A549 (cell line): ENCODE results near the gene DPEP1. TPM values are rescaled to one million over a fixed set of nuclear protein-coding genes. Genes with fewer than 3 reads are reported as not detected.

Experiments
- ATAC-seq, 2 experiments: fragments of 200-7000 bp in 1 of 2; fragments of >200 bp in 1 of 2; cut with Nextera tagmentation in 1 of 2; cut with Tn5 transposase in 1 of 2; 3 replicates each; pipeline versions ENCODE4 v1.8.0 to v1.9.1; 2018 to 2020; ENCODE audit warnings: mild to moderate bottlenecking in 1 of 2, moderate library complexity in 1 of 2
- CTCF ChIA-PET: fragments of 300-600 bp; sonication (Branson Sonifier 250); formaldehyde crosslinking; extraction: SDS; loops from one replicate; lab custom pipeline; 2021; ENCODE audit warnings: antibody characterized with exemption, inconsistent platforms; lab: Yijun Ruan, JAX
- POLR2A ChIA-PET: fragments of 350-600 bp; formaldehyde crosslinking; extraction: SDS; loops from one replicate; lab custom pipeline; 2021; ENCODE audit warnings: antibody characterized with exemption, inconsistent platforms; lab: Yijun Ruan, JAX
- DNase-seq, 2 experiments: peaks; one replicate each; pipeline versions ENCODE4 v3.0.0 to v3.0.0-alpha.2; 2011 to 2016; ENCODE audit warnings: low read depth in 1 of 2, low spot score in 1 of 2
- FAIRE-seq: peaks from 2 replicates; lab custom pipeline; 2011; peaks lifted over from hg19 to GRCh38; lab: Jason Lieb, UNC
- H3K27ac ChIP-seq, 2 experiments: fragments of >200 bp; sonication (Bioruptor Twin); formaldehyde crosslinking; 3 replicates each; pipeline ENCODE4 v1.5.1; 2016 to 2017
- H3K4me1 ChIP-seq: fragments of >200 bp; sonication (Bioruptor Twin); formaldehyde crosslinking; 3 replicates; pipeline ENCODE4 v1.6.1; 2016
- H3K4me2 ChIP-seq: fragments of >200 bp; sonication (Bioruptor Twin); formaldehyde crosslinking; 3 replicates; pipeline ENCODE4 v1.6.1; 2016
- H3K4me3 ChIP-seq: fragments of >200 bp; sonication (Bioruptor Twin); formaldehyde crosslinking; 3 replicates; pipeline ENCODE4 v1.5.1; 2016
- H3K9me3 ChIP-seq: fragments of >200 bp; sonication (Bioruptor Twin); formaldehyde crosslinking; 3 replicates; pipeline ENCODE4 v1.6.1; 2016
- BHLHE40 ChIP-seq: IDR thresholded peaks from 2 replicates; pipeline ENCODE4 v1.6.1; 2012; ENCODE audit warnings: low read depth, low read length, inconsistent platforms
- CTCF ChIP-seq: fragments of >200 bp; sonication (Bioruptor Twin); formaldehyde crosslinking; IDR thresholded peaks from 3 replicates; pipeline ENCODE4 v1.5.1; 2016
- FOSB ChIP-seq: fragments of 250-450 bp; sonication (Bioruptor Pico); IDR thresholded peaks from 2 replicates; pipeline ENCODE4 v1.5.0; 2020; ENCODE audit warnings: mild to moderate bottlenecking, moderate library complexity
- FOSL2 ChIP-seq, 2 experiments: fragments of 450-650 bp in 1 of 2; fragments of >200 bp in 1 of 2; sonication (Bioruptor Twin) in 1 of 2; formaldehyde crosslinking; IDR thresholded peaks; 2 replicates each; pipeline versions ENCODE4 v1.5.0 to v1.6.1; 2016 to 2020; ENCODE audit warnings: mild to moderate bottlenecking in 1 of 2, moderate library complexity in 1 of 2
- FOXS1 ChIP-seq: fragments of 250-450 bp; sonication (Bioruptor Pico); IDR thresholded peaks from 2 replicates; pipeline ENCODE4 v1.5.0; 2020; ENCODE audit warnings: mild to moderate bottlenecking, moderate library complexity
- GATA3 ChIP-seq: IDR thresholded peaks from 2 replicates; pipeline ENCODE4 v1.6.1; 2012; ENCODE audit warnings: borderline replicate concordance
- HDAC2 ChIP-seq: fragments of 200-600 bp; sonication (generic); IDR thresholded peaks from 2 replicates; pipeline ENCODE4 v1.6.1; 2016
- HOXA7 ChIP-seq: fragments of 250-450 bp; sonication (Bioruptor Pico); IDR thresholded peaks from 2 replicates; pipeline ENCODE4 v1.5.0; 2020; ENCODE audit warnings: mild to moderate bottlenecking, moderate library complexity
- HOXB13 ChIP-seq: fragments of 250-450 bp; sonication (Bioruptor Pico); IDR thresholded peaks from 2 replicates; pipeline ENCODE4 v1.5.0; 2020; ENCODE audit warnings: low read depth, mild to moderate bottlenecking, moderate library complexity
- HOXB5 ChIP-seq: fragments of 250-450 bp; sonication (Bioruptor Pico); IDR thresholded peaks from 2 replicates; pipeline ENCODE4 v1.5.0; 2020; ENCODE audit warnings: mild to moderate bottlenecking, moderate library complexity
- JUN ChIP-seq, 2 experiments: fragments of >200 bp; sonication (Bioruptor Twin); formaldehyde crosslinking; IDR thresholded peaks; 2 replicates in 1 of 2; 3 replicates in 1 of 2; pipeline ENCODE4 v1.6.1; 2016 to 2017
- JUNB ChIP-seq: fragments of >200 bp; sonication (Bioruptor Twin); formaldehyde crosslinking; IDR thresholded peaks from 2 replicates; pipeline ENCODE4 v1.6.1; 2016
- KDM1A ChIP-seq: fragments of 200-600 bp; sonication (generic); IDR thresholded peaks from 2 replicates; pipeline ENCODE4 v1.6.1; 2016; ENCODE audit warnings: low read depth, mild to moderate bottlenecking
- MAZ ChIP-seq: fragments of 150-350 bp; IDR thresholded peaks from 2 replicates; pipeline ENCODE4 v1.6.1; 2014; ENCODE audit warnings: antibody characterized with exemption, low read depth, low read length, borderline replicate concordance
- MYC ChIP-seq: IDR thresholded peaks from 2 replicates; pipeline ENCODE4 v1.6.1; 2012; ENCODE audit warnings: mild to moderate bottlenecking, inconsistent platforms, low read length, improper control_type of control experiment, borderline replicate concordance
- PBX3 ChIP-seq: IDR thresholded peaks from 2 replicates; pipeline ENCODE4 v1.6.1; 2012
- POLR2A ChIP-seq: IDR thresholded peaks from 2 replicates; pipeline ENCODE4 v1.6.1; 2012; ENCODE audit warnings: mild to moderate bottlenecking, low read length
- POLR2AphosphoS2 ChIP-seq: conservative IDR thresholded peaks from 2 replicates; pipeline ENCODE4 v1.6.1; 2012; ENCODE audit warnings: low read length, improper control_type of control experiment, inconsistent platforms
- RFX5 ChIP-seq: fragments of 450-650 bp; IDR thresholded peaks from 2 replicates; pipeline ENCODE4 v1.7.1; 2014; ENCODE audit warnings: antibody characterized with exemption, mild to moderate bottlenecking, moderate library complexity
- SREBF2 ChIP-seq: fragments of 450-650 bp; IDR thresholded peaks from 2 replicates; pipeline ENCODE4 v1.6.1; 2014; ENCODE audit warnings: mild to moderate bottlenecking, moderate library complexity
- TFCP2L1 ChIP-seq: fragments of 250-450 bp; sonication (Bioruptor Pico); IDR thresholded peaks from 2 replicates; pipeline ENCODE4 v1.5.0; 2021; ENCODE audit warnings: mild to moderate bottlenecking
- TP53 ChIP-seq: fragments of 250-450 bp; sonication (Bioruptor Pico); IDR thresholded peaks from 2 replicates; pipeline ENCODE4 v1.5.0; 2021; ENCODE audit warnings: mild to moderate bottlenecking, moderate library complexity
- USF2 ChIP-seq: fragments of 450-650 bp; IDR thresholded peaks from 2 replicates; pipeline ENCODE4 v1.6.1; 2014; ENCODE audit warnings: antibody characterized with exemption
- ZSCAN20 ChIP-seq: fragments of 250-450 bp; sonication (Bioruptor Pico); IDR thresholded peaks from 2 replicates; pipeline ENCODE4 v1.8.0; 2022; ENCODE audit warnings: mild to moderate bottlenecking, moderate library complexity
- WGBS: methylation state at CpG from one replicate; pipeline ENCODE4 v1.1.6; 2017; ENCODE audit errors: missing lambda C conversion rate; 5-methylcytosine and 5-hydroxymethylcytosine counted together
- polyA plus RNA-seq, 4 experiments: library from polyadenylated mRNA; depleted of rRNA in 3 of 4; stranded (reverse); fragments of >200 nt; fragmentation: RNase III in 1 of 4; extraction: RNeasy Plus Mini Kit Qiagen cat#74134 plus additional on column Dnase treatment in 1 of 4; gene quantifications; 2 replicates in 3 of 4; 3 replicates in 1 of 4; pipeline ENCODE4 v1.2.3, GENCODE V29; 2011 to 2017
- TF ChIP-seq, protein P1 (sequence below): IDR thresholded peaks from 2 replicates; pipeline ENCODE4 v1.6.1; 2012; ENCODE audit warnings: low read depth, borderline replicate concordance
- TF ChIP-seq, protein P2 (sequence below): IDR thresholded peaks from 2 replicates; pipeline ENCODE4 v1.6.1; 2012
- TF ChIP-seq, protein P3 (sequence below): fragments of >200 bp; sonication (Bioruptor Twin); formaldehyde crosslinking; IDR thresholded peaks from 3 replicates; pipeline ENCODE4 v1.6.1; 2016

The DPEP1 gene
- polyA plus RNA-seq, 2 of the 4 experiments (the other 2 are of a cell fraction): 1.3 to 1.5 TPM

DNA sequence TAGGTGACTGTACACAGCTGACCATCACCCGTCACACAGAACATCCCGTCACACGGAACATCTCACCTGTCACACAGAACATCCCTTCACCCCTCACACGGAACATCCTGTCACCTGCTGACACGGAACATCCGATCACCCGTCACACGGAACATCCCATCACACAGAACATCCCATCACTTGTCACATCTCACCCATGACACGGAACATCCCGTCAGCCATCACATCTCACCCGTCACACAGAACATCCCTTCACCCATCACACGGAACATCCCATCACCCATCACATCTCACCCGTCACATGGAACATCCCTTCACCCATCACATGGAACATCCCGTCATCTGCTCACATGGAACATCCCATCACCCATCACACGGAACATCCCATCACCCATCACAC is 34.1 kb upstream of the DPEP1 start:
- no peak for ATAC-seq
- POLR2A ChIA-PET: no interaction called here

DNA sequence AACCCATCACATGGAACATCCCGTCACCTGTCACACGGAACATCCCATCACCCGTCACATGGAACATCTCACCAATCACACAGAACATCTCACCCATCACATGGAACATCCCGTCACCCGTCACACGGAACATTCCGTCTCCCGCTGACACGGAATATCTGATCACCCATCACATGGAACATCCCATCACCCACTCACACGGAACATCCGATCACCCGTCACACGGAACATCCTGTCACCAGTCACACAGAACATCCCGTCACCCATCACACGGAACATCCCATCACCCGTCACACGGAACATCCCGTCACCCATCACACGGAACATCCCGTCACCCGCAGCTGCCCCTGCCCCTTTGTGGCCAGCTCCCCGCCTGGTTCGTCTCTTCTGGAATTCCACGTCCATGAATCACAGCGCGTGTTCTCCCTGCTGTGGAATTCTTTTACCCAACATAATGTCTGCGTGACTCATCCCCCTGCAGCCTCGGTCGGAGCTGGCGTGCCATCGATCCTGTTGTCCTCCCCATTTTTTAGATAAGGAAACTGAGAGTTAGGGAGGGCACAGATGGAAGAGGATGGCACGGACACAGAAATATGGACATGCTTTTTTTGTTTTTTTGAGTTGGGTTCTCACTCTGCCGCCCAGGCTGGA is 32.3 kb upstream of the DPEP1 start:
- FAIRE-seq (peak; percentile 39), DNase-seq (peak; percentile 74 to 82), ATAC-seq (peak; percentile 72 to 78)
- 52% methylated on average over 33 of the region's 33 CpGs for WGBS
- ChIA-PET CTCF (interaction anchor here (0.7 to 1.4 kb wide), 3 partner anchors 9 to 34 kb away, joined by 5 to 7 read pairs (median 5); no protein-coding TSS in a partner anchor), POLR2A (interaction anchor here (0.6 to 1.1 kb wide), 4 partner anchors 17 to 340 kb away, joined by 3 to 5 read pairs (median 5); partner anchors contain the start of gene CDK10)
- Histone ChIP-seq H3K4me3 (no peak overlapping the region), H3K4me2 (peak overlapping the region; percentile 62), H3K9me3 (no peaks in the 10 kb centered on the region), H3K27ac (peak overlapping the region; percentile 78), H3K4me1 (peaks cover 29% of the 10 kb centered on the region)
- no peak for TF ChIP-seq HOXB13 (CRISPR knock-in tag)
- TF ChIP-seq POLR2A: no peak
- no peak for TF ChIP-seq HOXA7 (CRISPR knock-in tag)
- TF ChIP-seq TP53 (CRISPR knock-in tag): no peak
- TF ChIP-seq JUNB: 0 out of 2 replicates have a peak, but pooled peaks have one; percentile 40
- TF ChIP-seq USF2: no peak
- TF ChIP-seq FOSB: no peak
- no peak for TF ChIP-seq MAZ
- no peak for TF ChIP-seq SREBF2
- no peak for TF ChIP-seq ZSCAN20 (CRISPR knock-in tag)
- TF ChIP-seq, protein P1, sequence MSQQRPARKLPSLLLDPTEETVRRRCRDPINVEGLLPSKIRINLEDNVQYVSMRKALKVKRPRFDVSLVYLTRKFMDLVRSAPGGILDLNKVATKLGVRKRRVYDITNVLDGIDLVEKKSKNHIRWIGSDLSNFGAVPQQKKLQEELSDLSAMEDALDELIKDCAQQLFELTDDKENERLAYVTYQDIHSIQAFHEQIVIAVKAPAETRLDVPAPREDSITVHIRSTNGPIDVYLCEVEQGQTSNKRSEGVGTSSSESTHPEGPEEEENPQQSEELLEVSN: no peak
- TF ChIP-seq FOXS1: no peak
- no peak for TF ChIP-seq HDAC2
- no peak for TF ChIP-seq POLR2AphosphoS2
- peak; percentile 59; the same call in 1 of the 2 replicates for TF ChIP-seq FOSL2 (IDR thresholded peaks at IDR 0.05)
- TF ChIP-seq FOSL2 (CRISPR knock-in tag; IDR thresholded peaks at IDR 0.05): peak; percentile 98
- 0 out of 2 replicates have a peak, but pooled peaks have one; percentile 53 for TF ChIP-seq MYC
- no peak for TF ChIP-seq BHLHE40
- 0 out of 2 replicates have a peak, but pooled peaks have one; percentile 28 for TF ChIP-seq GATA3
- no peak for TF ChIP-seq KDM1A
- TF ChIP-seq JUN (IDR thresholded peaks at IDR 0.05): no peak
- TF ChIP-seq RFX5: no peak
- no peak for TF ChIP-seq HOXB5 (CRISPR knock-in tag)
- no peak for TF ChIP-seq PBX3
- TF ChIP-seq, protein P2, sequence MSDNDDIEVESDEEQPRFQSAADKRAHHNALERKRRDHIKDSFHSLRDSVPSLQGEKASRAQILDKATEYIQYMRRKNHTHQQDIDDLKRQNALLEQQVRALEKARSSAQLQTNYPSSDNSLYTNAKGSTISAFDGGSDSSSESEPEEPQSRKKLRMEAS: peak; percentile 60

More for the DNA sequence above, 34.1 kb upstream of the DPEP1 start:
- DNase-seq: no peak
- H3K9me3 ChIP-seq: no peaks in the 10 kb centered on the region
- CTCF ChIA-PET: interaction anchor here (0.6 to 1.4 kb wide), 2 partner anchors 21 to 78 kb away, joined by 3 read pairs; no protein-coding TSS in a partner anchor
- peaks cover 31% of the 10 kb centered on the region for H3K4me1 ChIP-seq
- 89% methylated on average over 15 of the region's 15 CpGs for WGBS
- H3K4me3 ChIP-seq: no peak overlapping the region
- TF ChIP-seq TFCP2L1 (CRISPR knock-in tag) (no peak), POLR2AphosphoS2 (no peak), CTCF (no peak), JUN (IDR thresholded peaks at IDR 0.05) (no peak)
- TF ChIP-seq, protein P3, sequence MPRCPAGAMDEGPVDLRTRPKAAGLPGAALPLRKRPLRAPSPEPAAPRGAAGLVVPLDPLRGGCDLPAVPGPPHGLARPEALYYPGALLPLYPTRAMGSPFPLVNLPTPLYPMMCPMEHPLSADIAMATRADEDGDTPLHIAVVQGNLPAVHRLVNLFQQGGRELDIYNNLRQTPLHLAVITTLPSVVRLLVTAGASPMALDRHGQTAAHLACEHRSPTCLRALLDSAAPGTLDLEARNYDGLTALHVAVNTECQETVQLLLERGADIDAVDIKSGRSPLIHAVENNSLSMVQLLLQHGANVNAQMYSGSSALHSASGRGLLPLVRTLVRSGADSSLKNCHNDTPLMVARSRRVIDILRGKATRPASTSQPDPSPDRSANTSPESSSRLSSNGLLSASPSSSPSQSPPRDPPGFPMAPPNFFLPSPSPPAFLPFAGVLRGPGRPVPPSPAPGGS: no peak
- no peak overlapping the region for H3K4me2 ChIP-seq
- FAIRE-seq: no peak
- no peak overlapping the region for H3K27ac ChIP-seq
